ENCODE measurements around the gene EMC9.

DNA sequence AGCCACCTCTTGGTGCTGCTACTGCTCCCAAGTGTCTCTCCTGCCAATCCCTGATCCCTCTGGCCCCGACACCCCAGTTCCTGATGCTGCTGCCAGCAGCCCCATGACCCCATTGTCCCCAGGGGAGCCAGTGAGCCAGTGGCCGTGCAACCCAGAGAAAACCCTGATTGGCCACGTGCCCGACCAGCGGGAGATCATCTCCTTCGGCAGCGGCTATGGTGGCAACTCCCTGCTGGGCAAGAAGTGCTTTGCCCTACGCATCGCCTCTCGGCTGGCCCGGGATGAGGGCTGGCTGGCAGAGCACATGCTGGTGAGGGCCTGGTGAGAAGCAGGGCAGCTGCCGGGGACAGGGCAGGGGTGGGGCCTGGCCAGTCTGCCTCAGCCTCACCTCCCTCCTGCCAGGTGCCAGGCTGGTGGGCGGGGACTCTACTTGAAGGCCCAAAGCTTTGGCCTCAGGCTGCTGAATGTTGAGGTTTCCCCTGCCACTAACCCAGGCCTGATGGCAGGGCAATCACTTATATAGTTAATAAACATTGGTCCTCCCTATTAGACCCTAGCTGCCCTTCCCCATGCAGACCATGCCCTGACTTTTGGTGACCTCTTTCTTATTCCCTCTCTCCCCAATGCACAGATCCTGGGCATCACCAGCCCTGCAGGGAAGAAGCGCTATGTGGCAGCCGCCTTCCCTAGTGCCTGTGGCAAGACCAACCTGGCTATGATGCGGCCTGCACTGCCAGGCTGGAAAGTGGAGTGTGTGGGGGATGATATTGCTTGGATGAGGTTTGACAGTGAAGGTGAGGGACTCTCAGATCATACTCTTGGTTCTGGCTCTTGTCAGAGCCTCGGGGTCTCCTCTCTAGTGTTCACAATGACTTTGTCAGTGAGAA, 42.2 kb downstream of the EMC9 start:
- TF ChIP-seq, protein P1, sequence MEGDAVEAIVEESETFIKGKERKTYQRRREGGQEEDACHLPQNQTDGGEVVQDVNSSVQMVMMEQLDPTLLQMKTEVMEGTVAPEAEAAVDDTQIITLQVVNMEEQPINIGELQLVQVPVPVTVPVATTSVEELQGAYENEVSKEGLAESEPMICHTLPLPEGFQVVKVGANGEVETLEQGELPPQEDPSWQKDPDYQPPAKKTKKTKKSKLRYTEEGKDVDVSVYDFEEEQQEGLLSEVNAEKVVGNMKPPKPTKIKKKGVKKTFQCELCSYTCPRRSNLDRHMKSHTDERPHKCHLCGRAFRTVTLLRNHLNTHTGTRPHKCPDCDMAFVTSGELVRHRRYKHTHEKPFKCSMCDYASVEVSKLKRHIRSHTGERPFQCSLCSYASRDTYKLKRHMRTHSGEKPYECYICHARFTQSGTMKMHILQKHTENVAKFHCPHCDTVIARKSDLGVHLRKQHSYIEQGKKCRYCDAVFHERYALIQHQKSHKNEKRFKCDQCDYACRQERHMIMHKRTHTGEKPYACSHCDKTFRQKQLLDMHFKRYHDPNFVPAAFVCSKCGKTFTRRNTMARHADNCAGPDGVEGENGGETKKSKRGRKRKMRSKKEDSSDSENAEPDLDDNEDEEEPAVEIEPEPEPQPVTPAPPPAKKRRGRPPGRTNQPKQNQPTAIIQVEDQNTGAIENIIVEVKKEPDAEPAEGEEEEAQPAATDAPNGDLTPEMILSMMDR (optimal IDR thresholded peaks at IDR 0.05 in 1 of 3, IDR thresholded peaks at IDR 0.05 in 1 of 3, conservative IDR thresholded peaks at IDR 0.05 in 1 of 3; ENCODE audit: extremely low read depth in 1 of 3, insufficient read depth in 2 of 3, low read length in 3 of 3) = no peak
- TF ChIP-seq EZH2 (IDR thresholded peaks at IDR 0.05; ENCODE audit: low read length) = no peak
